Mammary epithelial cell (primary cell): ENCODE results near the gene LRRC28.

ENCODE experiments used
- CTCF ChIP-seq, 2 donors: IDR thresholded peaks in 1 of 2; conservative IDR thresholded peaks in 1 of 2; 2 replicates each; pipeline ENCODE4 v1.5.1; 2011 to 2012; ENCODE audit warnings: inconsistent platforms in 2 of 2, low read length in 2 of 2, mild to moderate bottlenecking in 2 of 2, control low read depth in 1 of 2, low read depth in 1 of 2; ENCODE audit not compliant: insufficient read depth in 1 of 2; ENCODE audit errors: extremely low read depth in 1 of 2
- EZH2 ChIP-seq: IDR thresholded peaks from 2 replicates; pipeline ENCODE4 v1.6.1; 2012; ENCODE audit warnings: low read length, inconsistent platforms, borderline replicate concordance

- TF ChIP-seq CTCF (conservative IDR thresholded peaks at IDR 0.05 in 1 of 2, IDR thresholded peaks at IDR 0.05 in 1 of 2; ENCODE audit: extremely low read depth in 1 of 2, insufficient read depth in 1 of 2, low read depth in 1 of 2, low read length in 2 of 2) = no peak
- no peak for TF ChIP-seq EZH2
Measured at GRCh38 chr15:99409560-99409959, 158.3 kb downstream of the LRRC28 start.
